Pancreas (tissue), 10 donors: ENCODE data around the gene MAPK12. TPM values are rescaled to one million over a fixed set of nuclear protein-coding genes. Genes with fewer than 3 reads are reported as not detected.

Source experiments
- ATAC-seq, 4 donors: fragments of 200-7000 bp; cut with Tn5 transposase; one replicate each; pipeline versions ENCODE4 v1.8.0 to v1.9.1; 2020; ENCODE audit warnings: mild to moderate bottlenecking in 4 of 4, moderate library complexity in 4 of 4
- DNase-seq, 6 donors: peaks; one replicate each; pipeline ENCODE4 v3.0.0-alpha.2; 2020
- FAIRE-seq: peaks from 2 replicates; lab custom pipeline; 2012; peaks lifted over from hg19 to GRCh38; lab: Jason Lieb, UNC
- H3K27ac ChIP-seq, 4 donors: fragments of 200-600 bp; sonication (generic); 1 replicate in 3 of 4; 2 replicates in 1 of 4; pipeline versions ENCODE4 v1.5.0 to v1.8.0; 2020
- H3K27me3 ChIP-seq, 4 donors: fragments of 200-600 bp; one replicate each; pipeline ENCODE4 v1.8.0; 2021
- H3K36me3 ChIP-seq, 3 donors: fragments of 200-600 bp; sonication (generic) in 1 of 3; one replicate each; pipeline versions ENCODE4 v1.5.0 to v1.8.0; 2020 to 2021
- H3K4me1 ChIP-seq, 3 donors: fragments of 200-600 bp; one replicate each; pipeline ENCODE4 v1.8.0; 2021
- H3K4me3 ChIP-seq, 4 donors: fragments of 200-600 bp; sonication (generic) in 2 of 4; one replicate each; pipeline versions ENCODE4 v1.5.0 to v1.8.0; 2020 to 2021
- H3K9me3 ChIP-seq, 4 donors: fragments of 200-600 bp; one replicate each; pipeline ENCODE4 v1.8.0; 2021
- CTCF ChIP-seq, 4 donors: fragments of 200-600 bp; sonication (generic) in 3 of 4; IDR thresholded peaks; one replicate each; pipeline versions ENCODE4 v1.5.0 to v1.8.0; 2021; ENCODE audit warnings: antibody characterized with exemption in 4 of 4
- WGBS, 2 donors: extraction: QIAGEN DNeasy Blood & Tissue Kit; methylation state at CpG; one replicate each; pipeline ENCODE4 v1.1.7; 2013; 5-methylcytosine and 5-hydroxymethylcytosine counted together
- intact Hi-C, 3 donors: fragments of 100-400 bp; cut with DNase I; formaldehyde crosslinking; loops; one replicate each; pipeline versions ENCODE4 v1.11.1 to v1.14.2; 2022
- polyA plus RNA-seq, 2 donors: library from polyadenylated mRNA; stranded (reverse); fragments of 200-250 nt; gene quantifications; one replicate each; pipeline ENCODE4 v1.2.3, GENCODE V29; 2013
- total RNA-seq, 6 donors: library from RNA; stranded (reverse); fragmentation: NEBNext Ultra II Directional in 4 of 6; extraction: Animal tissue kit (Norgen Biotek cat#: 25700) in 4 of 6; gene quantifications; one replicate each; pipeline versions ENCODE4 v1.2.1 to v1.2.4, GENCODE V29; 2021 to 2023
- donor health status: healthy with polysubstance abuse.
- donor health status: DM: no; HTN: no; CAD: no; lungs with moderate emphysema.
- donor health status: DM: no; HTN: no; CAD: no.
- donor health status: control.
- donor health status: control.
- donor health status: Bipolar disorder and iron deficiency.
- donor health status: DM: yes; HTN: yes; CAD: no.
- donor health status: DM: no; HTN: no; CAD: no.
- donor health status: DM: no; HTN: no; CAD: no.
- donor health status: DM: yes; HTN: yes; CAD: no.

MAPK12 gene
- total and polyA plus RNA-seq, 8 donors = 0.88 to 19.2 (median 2.4) TPM

GRCh38 chr22:50225200-50225969 is 36.1 kb downstream of the MAPK12 start:
- Histone ChIP-seq H3K27me3 (no peaks in the 10 kb centered on the region), H3K9me3 (no peaks in the 10 kb centered on the region), H3K36me3 (peaks cover 0 to 51% (median 22%) of the 10 kb centered on the region in 3 donors), H3K4me3 (no peak overlapping the region), H3K27ac (no peak overlapping the region), H3K4me1 (no peaks in the 10 kb centered on the region)
- FAIRE-seq = no peak
- peak in 3 of 4 donors; percentile 5 to 46 (median 14) for ATAC-seq
- WGBS, 2 donors = 71 to 72% methylated on average over 20 to 24 of the region's 24 CpGs
- peak in 4 of 6 donors; percentile 33 to 73 (median 54) for DNase-seq
- no peak for TF ChIP-seq CTCF (IDR thresholded peaks at IDR 0.05)
- intact Hi-C loops = no loop called here

GRCh38 chr22:50224071-50224470 is 37.4 kb downstream of the MAPK12 start:
- peaks cover 0 to 53% (median 22%) of the 10 kb centered on the region in 3 donors for H3K36me3 ChIP-seq
- FAIRE-seq = no peak
- intact Hi-C loops = no loop called here
- no peaks in the 10 kb centered on the region for H3K27me3 ChIP-seq
- 92 to 93% methylated on average over 16 of the region's 16 CpGs for WGBS, 2 donors
- no peak for DNase-seq
- no peak overlapping the region for H3K27ac ChIP-seq
- no peak for ATAC-seq
- TF ChIP-seq CTCF (IDR thresholded peaks at IDR 0.05) = no peak
- H3K9me3 ChIP-seq = no peaks in the 10 kb centered on the region
- H3K4me1 ChIP-seq = no peaks in the 10 kb centered on the region
- no peak overlapping the region for H3K4me3 ChIP-seq

GRCh38 chr22:50222508-50222907 is 39.0 kb downstream of the MAPK12 start:
- Histone ChIP-seq H3K36me3 (peaks cover 0 to 66% (median 24%) of the 10 kb centered on the region in 3 donors), H3K4me1 (no peaks in the 10 kb centered on the region), H3K27ac (no peak overlapping the region), H3K27me3 (no peaks in the 10 kb centered on the region), H3K9me3 (no peaks in the 10 kb centered on the region), H3K4me3 (no peak overlapping the region)
- ATAC-seq = no peak
- TF ChIP-seq CTCF (IDR thresholded peaks at IDR 0.05) = no peak
- intact Hi-C loops = no loop called here
- peak in 2 of 6 donors; percentile 24 to 67 for DNase-seq
- 86 to 90% methylated on average over 8 of the region's 8 CpGs for WGBS, 2 donors
- no peak for FAIRE-seq

GRCh38 chr22:50221410-50222300 is 39.8 kb downstream of the MAPK12 start:
- H3K27ac ChIP-seq = no peak overlapping the region
- H3K4me1 ChIP-seq = no peaks in the 10 kb centered on the region
- no peaks in the 10 kb centered on the region for H3K27me3 ChIP-seq
- intact Hi-C loops = no loop called here
- ATAC-seq (no peak), FAIRE-seq (no peak), DNase-seq (peak in 2 of 6 donors; percentile 33 to 66)
- H3K4me3 ChIP-seq = no peak overlapping the region
- H3K36me3 ChIP-seq = peaks cover 0 to 71% (median 32%) of the 10 kb centered on the region in 3 donors
- 91 to 93% methylated on average over 19 of the region's 19 CpGs for WGBS, 2 donors
- no peaks in the 10 kb centered on the region for H3K9me3 ChIP-seq
- TF ChIP-seq CTCF (IDR thresholded peaks at IDR 0.05) = no peak
